Midbrain (tissue), 1 donor: ENCODE results near the gene RAB11FIP4.

Experiments
- DNase-seq: peaks from one replicate; lab custom pipeline; 2025; lab: John Stamatoyannopoulos, UW

Gene RAB11FIP4

GRCh38 chr17:31549525-31550388 is 158.3 kb downstream of the RAB11FIP4 start:
- DNase-seq, result peak; percentile 88

GRCh38 chr17:31550389-31551056 is 159.0 kb downstream of the RAB11FIP4 start:
- no peak for DNase-seq

GRCh38 chr17:31552568-31552967 is 161.1 kb downstream of the RAB11FIP4 start:
- no peak for DNase-seq

- DNase-seq, result no peak
Observed at GRCh38 chr17:31553506-31553905, 162.0 kb downstream of the RAB11FIP4 start.

- DNase-seq, result no peak
Observed at GRCh38 chr17:31554930-31555329, 163.5 kb downstream of the RAB11FIP4 start.

- no peak for DNase-seq
Observed at GRCh38 chr17:31556969-31557645, 165.6 kb downstream of the RAB11FIP4 start.

GRCh38 chr17:31558748-31559583 is 167.5 kb downstream of the RAB11FIP4 start:
- peak; percentile 64 for DNase-seq

- DNase-seq, result no peak
Observed at GRCh38 chr17:31559584-31560501, 168.4 kb downstream of the RAB11FIP4 start.

GRCh38 chr17:31560616-31561235 is 169.3 kb downstream of the RAB11FIP4 start:
- no peak for DNase-seq

- no peak for DNase-seq
Observed at GRCh38 chr17:31561469-31562375, 170.2 kb downstream of the RAB11FIP4 start.

GRCh38 chr17:31562376-31562840 is 170.9 kb downstream of the RAB11FIP4 start:
- no peak for DNase-seq

- DNase-seq, result no peak
Observed at GRCh38 chr17:31564291-31564690, 172.8 kb downstream of the RAB11FIP4 start.

GRCh38 chr17:31564883-31565301 is 173.4 kb downstream of the RAB11FIP4 start:
- no peak for DNase-seq

GRCh38 chr17:31565652-31566051 is 174.2 kb downstream of the RAB11FIP4 start:
- no peak for DNase-seq

GRCh38 chr17:31566247-31566991 is 174.9 kb downstream of the RAB11FIP4 start:
- DNase-seq, result no peak

GRCh38 chr17:31566992-31567373 is 175.5 kb downstream of the RAB11FIP4 start:
- no peak for DNase-seq

- no peak for DNase-seq
Observed at GRCh38 chr17:31568121-31568520, 176.6 kb downstream of the RAB11FIP4 start.

- DNase-seq, result no peak
Observed at GRCh38 chr17:31568539-31568938, 177.1 kb downstream of the RAB11FIP4 start.
